Inflammatory macrophage treated with lipopolysaccharide for 4 hours (primary cell): ENCODE measurements around the gene CHL1.

Experiments used
- DNase-seq: peaks from one replicate; pipeline ENCODE4 v3.0.0-alpha.2; 2020

Gene CHL1, protein sequence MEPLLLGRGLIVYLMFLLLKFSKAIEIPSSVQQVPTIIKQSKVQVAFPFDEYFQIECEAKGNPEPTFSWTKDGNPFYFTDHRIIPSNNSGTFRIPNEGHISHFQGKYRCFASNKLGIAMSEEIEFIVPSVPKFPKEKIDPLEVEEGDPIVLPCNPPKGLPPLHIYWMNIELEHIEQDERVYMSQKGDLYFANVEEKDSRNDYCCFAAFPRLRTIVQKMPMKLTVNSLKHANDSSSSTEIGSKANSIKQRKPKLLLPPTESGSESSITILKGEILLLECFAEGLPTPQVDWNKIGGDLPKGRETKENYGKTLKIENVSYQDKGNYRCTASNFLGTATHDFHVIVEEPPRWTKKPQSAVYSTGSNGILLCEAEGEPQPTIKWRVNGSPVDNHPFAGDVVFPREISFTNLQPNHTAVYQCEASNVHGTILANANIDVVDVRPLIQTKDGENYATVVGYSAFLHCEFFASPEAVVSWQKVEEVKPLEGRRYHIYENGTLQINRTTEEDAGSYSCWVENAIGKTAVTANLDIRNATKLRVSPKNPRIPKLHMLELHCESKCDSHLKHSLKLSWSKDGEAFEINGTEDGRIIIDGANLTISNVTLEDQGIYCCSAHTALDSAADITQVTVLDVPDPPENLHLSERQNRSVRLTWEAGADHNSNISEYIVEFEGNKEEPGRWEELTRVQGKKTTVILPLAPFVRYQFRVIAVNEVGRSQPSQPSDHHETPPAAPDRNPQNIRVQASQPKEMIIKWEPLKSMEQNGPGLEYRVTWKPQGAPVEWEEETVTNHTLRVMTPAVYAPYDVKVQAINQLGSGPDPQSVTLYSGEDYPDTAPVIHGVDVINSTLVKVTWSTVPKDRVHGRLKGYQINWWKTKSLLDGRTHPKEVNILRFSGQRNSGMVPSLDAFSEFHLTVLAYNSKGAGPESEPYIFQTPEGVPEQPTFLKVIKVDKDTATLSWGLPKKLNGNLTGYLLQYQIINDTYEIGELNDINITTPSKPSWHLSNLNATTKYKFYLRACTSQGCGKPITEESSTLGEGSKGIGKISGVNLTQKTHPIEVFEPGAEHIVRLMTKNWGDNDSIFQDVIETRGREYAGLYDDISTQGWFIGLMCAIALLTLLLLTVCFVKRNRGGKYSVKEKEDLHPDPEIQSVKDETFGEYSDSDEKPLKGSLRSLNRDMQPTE (N-terminal part only)

DNA sequence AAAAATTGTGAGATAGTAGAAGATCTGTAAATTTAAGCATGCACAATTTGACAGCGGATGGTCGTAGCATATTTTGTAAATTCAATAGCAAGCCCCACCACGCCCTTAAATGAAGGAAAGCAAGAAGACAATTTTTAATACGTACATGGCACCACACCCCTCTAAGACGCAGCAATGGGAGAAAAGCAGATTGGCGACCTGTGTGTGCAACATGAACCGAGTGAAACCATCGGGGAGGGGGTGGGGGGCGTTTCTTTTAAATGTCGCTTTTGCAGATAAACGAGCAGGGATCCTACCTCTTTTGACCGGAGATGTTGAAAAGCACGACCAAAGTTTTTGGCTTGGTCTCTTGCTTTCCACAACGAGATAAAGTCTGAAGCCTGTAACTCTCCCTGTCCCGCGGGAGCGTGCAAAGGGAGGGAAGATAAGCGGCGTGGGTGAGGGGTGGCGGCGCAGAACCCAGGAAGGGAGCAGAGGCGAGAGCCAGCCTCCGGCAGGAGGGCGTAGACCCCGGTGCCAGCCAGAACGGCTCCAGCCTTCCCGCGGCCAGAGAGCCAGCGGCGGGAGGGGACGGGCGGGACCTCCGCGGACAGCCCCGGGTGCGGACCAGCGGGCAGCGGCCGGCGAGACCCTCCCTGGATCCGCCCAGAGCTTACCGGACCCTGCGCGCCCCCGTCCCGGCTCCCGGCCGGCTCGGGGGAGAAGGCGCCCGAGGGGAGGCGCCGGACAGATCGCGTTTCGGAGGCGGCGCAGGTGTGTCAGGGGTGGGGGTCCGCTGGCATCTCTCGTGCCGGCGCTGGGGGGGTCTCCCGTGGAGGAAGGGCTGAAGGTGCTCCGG is at the start of gene CHL1:
CHL1 (plus strand) TSS at position 453 of the 838 bp plus-strand sequence. CDS start 123,014 bp downstream, outside the sequence.
- no peak for DNase-seq

DNA sequence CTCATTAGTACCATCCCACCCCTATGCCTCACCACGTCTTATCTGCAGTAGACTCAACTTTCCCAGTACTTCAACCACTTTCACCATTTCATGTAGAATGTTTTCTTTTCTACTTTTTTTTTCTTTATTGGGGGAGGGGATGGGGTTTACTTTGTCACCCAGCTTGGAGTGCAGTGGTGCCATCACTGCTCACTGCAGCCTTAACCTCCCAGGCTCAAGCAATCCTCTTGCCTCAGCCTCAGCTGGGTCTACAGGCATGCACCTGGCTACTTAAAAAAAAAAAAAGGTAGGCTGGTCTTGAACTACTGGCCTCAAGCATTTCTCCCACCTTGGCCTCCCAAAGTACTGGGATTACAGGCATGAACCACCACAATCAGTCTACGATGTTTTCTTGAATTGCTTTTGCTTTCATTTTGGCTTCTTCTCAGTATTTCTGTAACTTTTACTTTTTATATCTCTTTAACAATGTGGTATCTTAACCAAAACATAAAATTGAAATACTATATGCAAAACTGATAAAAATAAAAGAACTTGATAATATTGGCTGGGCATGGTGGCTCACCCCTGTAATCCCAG is 44.9 kb upstream of the CHL1 start:
- DNase-seq: no peak

DNA sequence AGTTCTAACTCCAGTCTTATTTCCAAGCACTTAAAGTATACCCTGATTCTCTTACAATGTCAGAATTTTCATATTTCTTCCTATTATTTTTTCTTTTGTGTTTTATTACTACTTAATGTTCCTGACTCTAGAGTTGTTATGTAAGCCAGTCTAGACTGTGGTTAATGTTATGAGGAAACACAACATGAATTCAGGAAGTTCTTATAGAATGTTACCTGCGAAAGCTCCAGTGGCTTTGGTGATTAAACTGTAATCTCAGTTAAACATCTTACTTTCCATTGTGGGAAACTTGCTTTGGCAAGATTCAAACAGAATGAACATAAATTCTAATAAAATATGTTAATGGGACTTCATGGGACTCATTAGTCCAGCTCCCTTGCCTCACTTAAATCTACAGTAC is 36.6 kb upstream of the CHL1 start:
- DNase-seq: no peak

DNA sequence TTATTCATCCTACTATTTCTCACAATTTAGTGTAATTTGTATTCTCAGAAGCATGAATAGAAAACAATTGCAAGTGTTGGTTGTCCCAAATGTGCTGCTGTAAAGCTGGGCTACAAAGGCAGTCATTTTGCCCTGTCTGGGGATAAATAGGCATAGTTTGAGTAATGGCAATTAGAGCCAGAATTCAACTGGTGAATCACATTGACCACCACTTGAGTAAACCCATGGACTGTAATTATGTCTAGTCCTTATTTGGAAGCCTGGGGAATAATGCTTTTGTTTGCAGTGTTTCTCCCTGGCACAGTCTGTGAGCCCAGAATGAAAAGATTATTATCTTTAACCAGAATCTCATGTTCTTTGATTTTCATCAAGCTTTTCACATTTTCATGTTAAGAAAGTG is 30.5 kb upstream of the CHL1 start:
- no peak for DNase-seq

DNA sequence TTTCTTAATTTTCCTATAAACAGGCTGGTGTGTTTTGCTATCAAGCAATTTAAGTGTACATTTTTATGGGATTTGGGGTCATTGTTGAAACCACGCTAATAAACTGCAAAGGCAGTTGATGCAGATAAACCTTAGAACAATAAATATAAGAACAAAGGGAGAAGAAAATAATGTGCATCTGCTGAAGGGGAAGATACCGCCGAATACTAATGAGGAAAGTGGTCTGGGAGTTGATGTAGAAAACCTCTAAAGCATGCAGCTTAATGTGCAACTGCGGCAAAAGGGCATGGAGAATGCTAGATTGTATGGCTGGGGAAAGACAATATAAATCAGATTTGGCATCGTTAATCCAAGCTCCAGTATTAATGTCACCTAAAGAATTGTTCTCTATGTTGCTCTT is 29.8 kb upstream of the CHL1 start:
- DNase-seq: no peak

DNA sequence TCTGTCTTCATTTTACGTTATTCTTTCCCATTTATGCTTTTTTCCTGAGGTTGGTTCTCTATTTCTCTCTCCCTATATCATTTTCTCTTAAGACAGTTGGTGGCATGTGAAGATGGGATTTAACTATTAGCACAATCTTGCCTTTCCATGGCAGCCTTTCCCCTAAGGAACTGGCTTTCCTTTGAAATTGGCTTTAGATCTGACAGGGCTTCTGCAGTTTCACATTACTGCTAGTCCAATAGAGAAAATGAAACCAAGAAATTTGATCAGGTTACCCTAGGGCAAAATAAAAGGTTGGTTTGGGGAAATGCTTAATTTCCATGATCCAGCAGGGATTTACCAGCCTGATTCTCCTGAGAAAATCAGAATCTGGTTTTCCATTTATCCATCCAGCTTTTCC is 22.7 kb upstream of the CHL1 start:
- no peak for DNase-seq

DNA sequence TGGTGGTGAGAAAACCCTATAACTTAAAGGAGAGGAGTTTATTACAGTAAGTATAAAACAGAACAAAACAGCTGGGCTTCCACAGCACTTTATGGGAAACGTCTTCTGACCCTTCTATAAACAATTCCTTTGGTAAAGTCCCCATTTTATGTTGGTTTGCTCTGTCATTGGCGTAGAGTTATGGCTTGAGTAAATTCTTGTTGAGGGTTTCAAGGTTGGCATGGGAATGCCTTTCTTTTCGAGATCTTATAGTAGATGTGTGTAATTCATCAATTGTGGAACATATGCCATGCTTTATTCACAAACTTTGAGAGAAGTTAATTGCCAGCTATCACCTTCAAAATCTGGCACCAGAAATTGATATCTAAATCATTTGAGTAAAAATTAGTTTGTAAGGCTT is 11.6 kb upstream of the CHL1 start:
- no peak for DNase-seq

DNA sequence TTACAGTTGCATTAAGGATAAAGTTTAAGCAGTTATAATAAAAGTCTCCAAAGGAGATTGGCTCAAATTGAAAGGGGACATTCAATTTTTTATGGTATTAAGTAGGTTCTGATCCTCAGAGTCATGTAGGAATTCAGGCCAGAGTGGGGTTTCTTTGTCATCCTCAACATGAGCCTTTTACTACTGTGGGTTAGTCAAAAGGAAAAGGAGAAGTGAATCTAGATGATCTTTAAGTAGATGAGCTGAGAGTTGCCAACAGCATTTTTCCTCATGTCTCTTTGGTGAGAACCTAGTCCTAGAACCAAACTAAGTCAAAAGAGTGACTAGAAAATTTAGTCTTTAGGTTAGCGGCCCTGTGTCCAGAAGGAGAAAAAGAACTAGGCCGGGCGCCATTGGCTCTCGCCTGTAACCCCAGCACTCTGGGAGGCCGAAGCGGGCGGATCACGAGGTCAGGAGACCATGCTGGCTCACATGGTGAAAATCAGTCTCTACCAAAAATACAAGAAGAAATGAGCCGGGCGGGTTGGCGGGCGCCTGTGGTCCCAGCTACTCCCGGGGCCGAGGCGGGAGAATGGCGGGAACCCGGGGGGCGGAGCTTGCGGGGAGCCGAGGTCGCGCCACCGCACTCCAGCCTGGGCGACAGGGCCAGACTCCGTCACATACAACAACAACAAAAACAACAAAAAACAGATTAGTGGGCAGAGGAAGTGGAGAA is 4.2 kb upstream of the CHL1 start:
- DNase-seq: no peak

DNA sequence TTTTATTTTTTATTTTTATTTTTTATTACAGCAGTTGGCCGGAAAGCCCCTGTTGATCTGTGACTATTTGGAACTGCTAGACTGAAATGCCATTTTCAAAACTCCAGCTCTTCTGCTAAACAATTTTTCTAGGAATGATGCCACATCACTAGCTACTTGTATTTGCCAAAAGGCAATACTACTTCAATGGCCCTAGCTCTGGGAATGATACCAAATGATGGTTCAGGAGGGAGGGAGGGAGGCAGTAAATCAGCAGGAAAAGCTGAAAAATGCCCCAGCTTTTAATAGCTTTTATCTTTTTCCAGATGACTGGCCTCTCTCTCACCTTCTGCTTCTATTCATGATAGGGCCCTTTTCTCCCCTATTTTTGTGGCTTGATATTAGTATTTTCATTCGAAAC is 2.6 kb upstream of the CHL1 start:
- DNase-seq: no peak

DNA sequence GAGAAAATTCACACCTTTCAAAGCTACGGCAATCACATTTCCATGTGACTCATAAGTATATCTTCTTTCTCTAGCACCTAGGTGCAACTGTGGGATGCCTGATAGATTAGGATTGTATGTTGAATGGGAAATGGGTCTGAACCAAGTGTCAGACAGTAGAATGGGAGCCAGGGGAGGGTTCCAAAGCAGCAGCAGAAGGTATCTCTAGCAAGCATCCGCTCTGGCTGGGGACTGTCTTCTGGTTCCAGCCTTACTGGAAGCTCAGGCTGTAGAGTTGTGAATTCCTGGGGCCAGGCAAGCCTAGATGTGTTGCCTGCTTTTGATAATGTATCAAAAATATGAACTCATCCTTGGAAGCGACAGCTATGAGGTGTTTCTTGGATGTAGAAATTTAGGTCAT is 2.1 kb upstream of the CHL1 start:
- DNase-seq: no peak

DNA sequence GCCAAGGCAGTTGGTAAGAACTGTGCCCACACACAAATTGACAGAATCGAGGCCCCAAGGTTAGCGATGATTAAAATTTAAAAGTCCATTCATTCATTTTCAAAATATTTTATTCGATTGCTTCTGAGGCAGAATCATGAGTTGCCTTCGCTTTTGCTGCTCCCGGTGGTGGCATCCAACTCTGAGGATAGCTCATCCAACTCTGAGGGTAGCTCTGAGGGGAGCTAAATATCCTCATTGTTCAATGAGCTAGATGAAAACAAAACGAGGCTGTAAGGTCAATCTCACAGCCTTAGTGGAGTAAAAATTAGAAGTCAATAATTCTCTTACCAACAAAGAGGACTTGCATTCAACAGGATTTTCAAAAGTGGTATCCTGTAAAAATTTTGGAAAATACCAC is 897 bp upstream of the CHL1 start:
- no peak for DNase-seq

DNA sequence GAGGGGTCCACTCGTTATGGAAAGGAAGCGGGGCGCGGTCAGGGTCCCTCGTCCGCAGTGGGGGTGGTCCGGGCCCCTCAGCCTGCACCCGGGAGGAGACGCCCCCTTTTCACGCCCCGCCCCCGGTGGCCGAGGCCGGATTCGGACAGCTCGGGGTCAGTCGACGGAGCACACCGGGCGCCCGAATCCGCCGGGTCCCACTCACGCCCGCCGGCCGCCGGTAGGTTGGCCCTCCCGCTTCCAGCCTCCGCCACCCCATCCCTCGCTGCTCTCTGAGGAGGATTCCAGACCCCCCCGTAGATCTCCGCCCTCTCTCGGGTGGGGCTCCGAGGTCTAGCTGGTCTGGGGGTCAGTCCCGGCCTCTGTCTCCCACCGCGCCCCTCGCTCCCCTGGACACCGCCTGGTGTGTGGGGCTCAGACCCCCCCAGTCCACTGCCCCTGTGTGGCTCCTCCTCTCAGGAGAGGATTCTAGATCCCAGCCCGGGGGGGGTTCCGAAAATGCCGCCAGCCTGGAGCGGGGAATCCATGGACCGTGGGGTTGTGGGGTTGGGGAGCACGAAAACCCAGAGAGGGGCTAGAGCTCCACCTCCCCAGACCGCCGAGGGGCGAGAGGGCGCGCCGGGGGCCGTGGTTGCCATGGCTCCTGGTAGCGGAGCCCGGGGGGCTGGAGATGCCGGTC is 725 bp downstream of the CHL1 start:
- DNase-seq: no peak

DNA sequence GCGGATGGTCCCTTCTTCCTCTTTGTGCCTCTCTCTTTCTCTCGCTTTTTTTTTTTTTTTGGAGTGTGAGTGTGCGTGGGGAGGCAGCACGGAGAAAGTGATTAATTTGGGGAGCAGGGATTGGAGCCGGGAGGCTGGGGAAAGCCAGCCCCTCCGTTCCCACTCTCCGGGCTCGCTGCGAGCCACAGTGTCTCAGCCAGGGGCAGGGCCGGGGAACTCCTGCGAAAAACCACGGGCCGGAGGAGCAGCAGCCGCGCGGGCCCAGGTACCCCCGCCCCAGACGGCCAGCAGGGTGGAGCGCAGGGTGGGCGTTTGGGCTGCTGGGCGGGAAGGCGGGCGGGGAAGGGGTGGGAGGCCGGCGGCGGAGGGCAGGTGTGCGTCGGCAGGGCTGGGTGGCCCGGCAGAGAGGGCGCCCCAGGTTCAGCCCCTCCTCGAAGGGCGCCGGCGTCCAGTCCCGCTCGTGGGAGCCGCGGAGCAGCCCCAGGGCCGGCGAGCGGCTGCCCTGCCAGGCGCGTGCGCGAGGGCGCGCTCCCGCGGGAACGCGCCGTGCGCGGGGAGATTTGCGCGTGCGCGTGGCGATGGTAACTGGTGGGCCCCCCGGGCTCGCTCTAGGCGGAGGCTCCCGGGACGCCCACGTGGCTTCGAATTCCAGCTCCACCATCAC is 1.4 kb downstream of the CHL1 start:
- no peak for DNase-seq

DNA sequence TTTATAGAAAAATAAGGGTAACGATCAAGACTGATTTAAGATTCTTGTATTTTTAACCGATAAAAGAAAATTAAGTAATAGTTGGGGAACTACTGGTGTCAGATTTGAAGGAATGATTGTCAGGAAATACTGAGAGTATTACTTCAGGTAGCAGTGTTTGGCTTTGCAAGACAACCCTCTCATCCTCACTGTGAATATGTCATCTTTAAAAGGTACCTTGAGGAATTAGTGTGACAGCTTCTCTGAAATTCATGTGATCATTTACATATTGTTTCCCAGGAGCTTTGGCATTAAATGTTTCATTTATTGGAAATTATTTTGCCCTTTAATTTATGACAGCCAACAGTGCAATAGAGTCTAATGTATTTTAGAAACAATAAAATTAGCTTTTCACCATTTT is 3.3 kb downstream of the CHL1 start:
- no peak for DNase-seq

DNA sequence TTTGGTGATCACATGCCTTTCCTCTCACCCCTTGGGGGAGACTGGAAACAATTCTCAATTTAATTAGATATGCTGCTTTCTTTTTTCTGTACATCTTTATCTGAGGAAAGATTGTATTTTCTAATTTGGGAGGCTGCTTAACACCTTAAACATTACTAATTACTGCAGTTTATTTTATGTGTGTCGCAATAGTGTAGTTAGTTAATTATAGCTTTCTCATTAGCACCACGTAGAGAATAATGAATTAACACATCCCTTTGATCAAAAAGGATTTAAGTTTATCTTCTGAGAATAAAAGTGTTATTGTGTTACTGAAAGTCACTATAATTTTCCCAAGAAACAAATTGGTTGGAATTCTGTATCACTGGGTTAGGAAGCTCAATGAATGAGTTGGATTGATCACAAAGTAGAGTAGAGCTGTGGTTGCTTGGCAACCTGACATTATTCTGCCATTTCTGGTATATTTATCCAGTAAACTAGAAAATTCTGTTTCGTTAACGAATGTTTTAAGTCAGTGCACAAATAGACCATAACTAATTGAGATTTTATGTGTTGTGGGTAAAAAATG is 4.3 kb downstream of the CHL1 start:
- no peak for DNase-seq

DNA sequence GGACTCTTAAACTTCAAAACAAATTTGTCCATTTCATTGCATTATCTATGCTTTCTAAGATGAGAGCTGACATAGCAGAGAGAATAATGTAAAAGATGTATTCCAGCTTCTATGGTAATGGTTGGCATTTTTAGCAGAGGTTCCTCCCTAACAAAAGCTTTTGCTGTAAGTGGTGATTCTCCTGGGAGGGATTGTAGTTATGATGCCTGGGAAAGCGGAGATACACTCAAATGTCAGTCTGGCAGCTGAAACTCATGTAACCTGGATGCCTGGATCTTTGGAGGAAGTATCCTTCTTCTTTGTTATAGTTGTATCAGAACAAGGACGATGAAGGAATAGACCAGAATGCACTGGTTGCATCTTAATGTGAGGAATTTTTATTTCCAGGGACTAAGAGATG is 7.5 kb downstream of the CHL1 start:
- no peak for DNase-seq

DNA sequence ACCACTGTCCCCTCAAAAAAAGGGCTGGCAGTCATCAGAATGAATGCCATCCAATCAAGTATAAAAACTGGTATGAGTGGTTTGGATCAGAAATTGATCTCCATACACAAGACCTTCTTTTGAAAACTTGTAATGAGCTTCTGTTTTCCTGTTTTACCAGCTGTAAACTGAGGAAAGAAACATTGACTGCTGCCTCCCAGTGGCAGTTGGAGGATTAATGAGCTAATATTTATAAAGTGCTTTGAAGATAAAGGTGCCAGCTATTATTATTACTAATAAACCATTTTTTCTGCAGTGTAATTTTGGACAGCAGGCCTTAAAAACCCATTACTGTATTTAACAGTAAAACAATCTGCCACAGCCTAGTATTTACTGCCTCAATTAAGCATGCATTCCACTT is 11.4 kb downstream of the CHL1 start:
- DNase-seq: no peak

DNA sequence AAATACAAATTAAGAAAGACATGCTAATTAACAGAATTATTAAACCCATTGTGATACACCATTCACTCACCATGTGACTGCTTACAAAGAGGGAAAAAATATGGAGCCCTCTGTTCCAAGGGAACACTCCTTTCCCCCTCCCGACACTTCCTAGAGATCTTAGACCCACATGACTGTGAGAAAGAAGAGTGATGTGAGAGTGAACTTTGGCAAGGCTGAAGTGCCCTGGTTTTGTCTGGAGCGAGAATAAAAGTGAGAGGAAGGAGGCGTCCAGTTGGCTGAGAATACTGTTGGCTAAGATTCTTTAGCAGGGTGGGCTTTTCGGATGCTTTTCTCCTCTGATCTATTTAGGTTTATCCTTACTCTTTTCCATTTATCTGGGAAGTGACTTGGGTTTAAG is 14.1 kb downstream of the CHL1 start:
- no peak for DNase-seq

DNA sequence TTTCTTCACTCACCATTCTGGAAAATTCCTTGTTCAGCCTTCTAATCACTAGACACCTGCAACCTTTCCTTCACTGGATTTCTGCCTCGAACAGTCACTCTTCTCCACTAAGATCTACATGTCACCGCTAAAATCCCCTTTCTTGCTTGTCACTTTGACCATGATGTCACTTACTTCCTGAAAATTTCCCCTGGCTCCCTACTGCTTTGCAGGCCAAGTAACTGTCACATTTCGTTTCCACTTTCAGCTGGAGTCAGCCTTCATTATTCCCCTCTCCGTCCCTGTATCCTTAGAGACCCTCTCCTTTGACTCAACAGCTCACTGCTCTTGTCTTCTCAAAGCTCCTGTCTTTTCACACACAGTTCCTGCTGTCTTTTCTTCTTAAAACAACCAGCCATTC is 15.9 kb downstream of the CHL1 start:
- peak; percentile 10 for DNase-seq
